Liver (tissue), 3 donors: ENCODE data around the gene TANGO2.

Experiments
- CTCF ChIP-seq: fragments of 150-350 bp; IDR thresholded peaks from 2 replicates; pipeline ENCODE4 v1.5.1; 2017; ENCODE audit warnings: improper control_type of control experiment, low read depth, low read length; ENCODE audit not compliant: missing input control
- RXRA ChIP-seq, 2 donors: IDR thresholded peaks; 2 replicates each; pipeline ENCODE4 v1.6.1; 2017 to 2018; ENCODE audit warnings: antibody characterized with exemption in 2 of 2, mild to moderate bottlenecking in 1 of 2
- TAF1 ChIP-seq: conservative IDR thresholded peaks from 2 replicates; pipeline ENCODE4 v1.6.1; 2016; ENCODE audit warnings: antibody characterized with exemption, mild to moderate bottlenecking
- TF ChIP-seq, protein P1 (sequence below): IDR thresholded peaks from 2 replicates; pipeline ENCODE4 v1.6.1; 2016; ENCODE audit warnings: antibody characterized with exemption, mild to moderate bottlenecking
- donor health status: healthy.
- donor health status: healthy.

DNA sequence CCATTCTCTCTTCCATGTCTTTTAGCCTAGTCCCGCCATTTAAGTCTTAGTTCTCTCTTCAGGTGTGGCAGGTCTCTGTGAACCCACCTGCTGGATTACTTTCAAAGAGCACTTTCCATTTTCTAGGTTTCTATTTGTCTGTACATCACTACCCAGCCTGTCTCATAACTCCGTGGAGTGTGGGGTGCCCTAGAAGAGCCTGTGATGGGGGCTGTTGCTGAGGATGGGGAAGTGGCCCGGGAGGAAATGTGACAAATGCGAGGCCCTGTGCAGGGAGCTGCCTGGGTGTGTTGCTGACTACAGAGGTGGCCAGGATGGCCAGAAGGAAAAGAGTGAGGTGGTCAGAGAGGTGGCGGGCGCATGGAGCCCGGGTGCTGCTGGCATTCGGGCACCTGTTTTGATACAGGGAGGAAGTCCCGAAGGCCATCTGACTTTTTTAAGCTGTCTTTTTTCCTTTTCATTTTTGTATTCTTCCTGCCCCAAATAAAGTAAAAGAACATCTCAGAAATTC is 69.9 kb downstream of the TANGO2 start:
- TF ChIP-seq RXRA (IDR thresholded peaks at IDR 0.05) (no peak), CTCF (no peak), TAF1 (no peak)
- TF ChIP-seq, protein P1, sequence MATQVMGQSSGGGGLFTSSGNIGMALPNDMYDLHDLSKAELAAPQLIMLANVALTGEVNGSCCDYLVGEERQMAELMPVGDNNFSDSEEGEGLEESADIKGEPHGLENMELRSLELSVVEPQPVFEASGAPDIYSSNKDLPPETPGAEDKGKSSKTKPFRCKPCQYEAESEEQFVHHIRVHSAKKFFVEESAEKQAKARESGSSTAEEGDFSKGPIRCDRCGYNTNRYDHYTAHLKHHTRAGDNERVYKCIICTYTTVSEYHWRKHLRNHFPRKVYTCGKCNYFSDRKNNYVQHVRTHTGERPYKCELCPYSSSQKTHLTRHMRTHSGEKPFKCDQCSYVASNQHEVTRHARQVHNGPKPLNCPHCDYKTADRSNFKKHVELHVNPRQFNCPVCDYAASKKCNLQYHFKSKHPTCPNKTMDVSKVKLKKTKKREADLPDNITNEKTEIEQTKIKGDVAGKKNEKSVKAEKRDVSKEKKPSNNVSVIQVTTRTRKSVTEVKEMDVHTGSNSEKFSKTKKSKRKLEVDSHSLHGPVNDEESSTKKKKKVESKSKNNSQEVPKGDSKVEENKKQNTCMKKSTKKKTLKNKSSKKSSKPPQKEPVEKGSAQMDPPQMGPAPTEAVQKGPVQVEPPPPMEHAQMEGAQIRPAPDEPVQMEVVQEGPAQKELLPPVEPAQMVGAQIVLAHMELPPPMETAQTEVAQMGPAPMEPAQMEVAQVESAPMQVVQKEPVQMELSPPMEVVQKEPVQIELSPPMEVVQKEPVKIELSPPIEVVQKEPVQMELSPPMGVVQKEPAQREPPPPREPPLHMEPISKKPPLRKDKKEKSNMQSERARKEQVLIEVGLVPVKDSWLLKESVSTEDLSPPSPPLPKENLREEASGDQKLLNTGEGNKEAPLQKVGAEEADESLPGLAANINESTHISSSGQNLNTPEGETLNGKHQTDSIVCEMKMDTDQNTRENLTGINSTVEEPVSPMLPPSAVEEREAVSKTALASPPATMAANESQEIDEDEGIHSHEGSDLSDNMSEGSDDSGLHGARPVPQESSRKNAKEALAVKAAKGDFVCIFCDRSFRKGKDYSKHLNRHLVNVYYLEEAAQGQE, result no peak
